ENCODE results near the gene HIF1A.
A peak's percentile ranks its signal among the peaks of the same experiment; 100 is the strongest.

HIF1A gene

GRCh38 chr14:61670576-61670975, 24.7 kb upstream of the HIF1A start:
- H3K4me3 ChIP-seq, result no peak overlapping the region
- H3K27ac ChIP-seq, result peak overlapping the region in 6 of 21 experiments; percentile 17 to 79 (median 61)

GRCh38 chr14:61671082-61671481, 24.2 kb upstream of the HIF1A start:
- H3K27ac ChIP-seq, result peak overlapping the region in 12 of 21 experiments; percentile 9 to 79 (median 46)

GRCh38 chr14:61672796-61673195, 22.5 kb upstream of the HIF1A start:
- Histone ChIP-seq H3K27ac (no peak overlapping the region), H3K4me3 (no peak overlapping the region)

More at GRCh38 chr14:61671082-61671481, 24.2 kb upstream of the HIF1A start:
- H3K4me3 ChIP-seq, result no peak overlapping the region

- no peak overlapping the region for H3K27ac ChIP-seq
- no peak overlapping the region for H3K4me3 ChIP-seq
These were observed 22.0 kb upstream of the HIF1A start for GRCh38 chr14:61673305-61673704.

GRCh38 chr14:61675291-61675690, 20.0 kb upstream of the HIF1A start:
- no peak overlapping the region for H3K4me3 ChIP-seq
- H3K27ac ChIP-seq, result no peak overlapping the region

- Histone ChIP-seq H3K4me3 (no peak overlapping the region), H3K27ac (no peak overlapping the region)
These were observed 17.8 kb upstream of the HIF1A start for GRCh38 chr14:61677479-61677878.

GRCh38 chr14:61678975-61679374, 16.3 kb upstream of the HIF1A start:
- Histone ChIP-seq H3K27ac (no peak overlapping the region), H3K4me3 (no peak overlapping the region)

- Histone ChIP-seq H3K27ac (no peak overlapping the region), H3K4me3 (no peak overlapping the region)
These were observed 13.9 kb upstream of the HIF1A start for GRCh38 chr14:61681413-61681812.

GRCh38 chr14:61683108-61683507, 12.2 kb upstream of the HIF1A start:
- no peak overlapping the region for H3K4me3 ChIP-seq

GRCh38 chr14:61690039-61690438, 5.3 kb upstream of the HIF1A start:
- H3K27ac ChIP-seq, result no peak overlapping the region
- H3K4me3 ChIP-seq, result no peak overlapping the region

More at GRCh38 chr14:61683108-61683507, 12.2 kb upstream of the HIF1A start:
- H3K27ac ChIP-seq, result no peak overlapping the region

- no peak overlapping the region for H3K4me3 ChIP-seq
- H3K27ac ChIP-seq, result peak overlapping the region in 1 of 21 experiments; percentile 49
These were observed 4.3 kb upstream of the HIF1A start for GRCh38 chr14:61690982-61691381.

- peak overlapping the region in 1 of 21 experiments; percentile 49 for H3K27ac ChIP-seq
- H3K4me3 ChIP-seq, result no peak overlapping the region
These were observed 3.8 kb upstream of the HIF1A start for GRCh38 chr14:61691495-61691894.

- H3K4me3 ChIP-seq, result no peak overlapping the region
- peak overlapping the region in 1 of 21 experiments; percentile 32 for H3K27ac ChIP-seq
These were observed 1.3 kb upstream of the HIF1A start for GRCh38 chr14:61694039-61694438.

GRCh38 chr14:61695695-61696527, 598 bp downstream of the HIF1A start:
- Histone ChIP-seq H3K4me3 (peak overlapping the region; percentile 87 to 99 (median 93)), H3K27ac (peak overlapping the region; percentile 82 to 99 (median 97))

GRCh38 chr14:61696753-61697318, 1.5 kb downstream of the HIF1A start:
- Histone ChIP-seq H3K4me3 (peak overlapping the region; percentile 87 to 99 (median 93)), H3K27ac (peak overlapping the region in 18 of 21 experiments; percentile 22 to 99 (median 97))

GRCh38 chr14:61698206-61698980, 3.1 kb downstream of the HIF1A start:
- H3K4me3 ChIP-seq, result peak overlapping the region in 6 of 7 experiments; percentile 87 to 99 (median 92)
- H3K27ac ChIP-seq, result peak overlapping the region in 11 of 21 experiments; percentile 0 to 99 (median 18)

GRCh38 chr14:61699027-61699426, 3.7 kb downstream of the HIF1A start:
- H3K4me3 ChIP-seq, result peak overlapping the region in 5 of 7 experiments; percentile 87 to 99 (median 92)
- peak overlapping the region in 5 of 21 experiments; percentile 0 to 58 (median 18) for H3K27ac ChIP-seq

- H3K27ac ChIP-seq, result no peak overlapping the region
- H3K4me3 ChIP-seq, result no peak overlapping the region
These were observed 5.0 kb downstream of the HIF1A start for GRCh38 chr14:61700104-61700886.

- H3K4me3 ChIP-seq, result no peak overlapping the region
- H3K27ac ChIP-seq, result no peak overlapping the region
These were observed 6.6 kb downstream of the HIF1A start for GRCh38 chr14:61701946-61702345.

Data from skin epidermis (tissue), 12 donors.